HG02938 (cell line): ENCODE data around the gene CAMKK1.

Experiments
- ATAC-seq: cut with Tn5 transposase; IDR thresholded peaks from one replicate; pipeline ENCODE4 v1.9.1; 2021; ENCODE audit warnings: mild to moderate bottlenecking, moderate library complexity; ENCODE audit not compliant: unreplicated experiment

CAMKK1 gene

DNA sequence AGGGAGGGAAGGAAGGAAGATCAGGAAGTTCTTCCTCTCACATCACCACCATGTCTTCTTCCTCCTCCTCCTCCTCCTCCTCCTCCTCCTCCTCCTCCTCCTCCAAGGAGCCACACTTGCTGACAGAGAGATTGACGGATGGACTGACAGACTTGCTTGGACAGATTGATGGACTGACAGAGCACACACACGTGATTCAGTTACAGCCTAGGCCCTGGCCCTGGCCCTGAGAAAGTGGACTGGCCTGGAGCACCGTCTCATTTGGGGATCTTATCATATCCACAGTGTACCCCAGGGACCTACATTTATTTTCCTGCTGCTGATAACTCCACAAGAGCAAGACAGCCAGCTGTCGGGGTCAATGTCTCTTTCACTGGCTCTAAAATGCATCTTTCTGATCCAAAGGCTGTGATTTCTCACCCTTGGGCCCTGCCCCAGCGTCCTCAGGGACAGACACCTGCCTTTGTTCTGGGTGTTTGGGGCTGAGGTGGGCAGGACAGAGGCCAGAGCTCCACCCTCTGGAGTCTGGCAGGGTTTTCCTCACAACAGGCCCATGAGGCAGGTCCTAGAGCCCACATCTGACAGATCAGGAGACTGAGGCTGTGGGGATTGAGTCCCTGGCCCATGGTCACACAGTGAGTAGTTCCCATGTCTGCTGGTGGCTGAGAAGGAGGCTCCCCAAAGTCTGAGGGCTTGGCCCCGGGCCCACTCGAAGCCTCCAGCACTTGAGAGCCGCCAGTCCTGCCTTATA, 25.7 kb upstream of the CAMKK1 start:
- ATAC-seq, result no peak

DNA sequence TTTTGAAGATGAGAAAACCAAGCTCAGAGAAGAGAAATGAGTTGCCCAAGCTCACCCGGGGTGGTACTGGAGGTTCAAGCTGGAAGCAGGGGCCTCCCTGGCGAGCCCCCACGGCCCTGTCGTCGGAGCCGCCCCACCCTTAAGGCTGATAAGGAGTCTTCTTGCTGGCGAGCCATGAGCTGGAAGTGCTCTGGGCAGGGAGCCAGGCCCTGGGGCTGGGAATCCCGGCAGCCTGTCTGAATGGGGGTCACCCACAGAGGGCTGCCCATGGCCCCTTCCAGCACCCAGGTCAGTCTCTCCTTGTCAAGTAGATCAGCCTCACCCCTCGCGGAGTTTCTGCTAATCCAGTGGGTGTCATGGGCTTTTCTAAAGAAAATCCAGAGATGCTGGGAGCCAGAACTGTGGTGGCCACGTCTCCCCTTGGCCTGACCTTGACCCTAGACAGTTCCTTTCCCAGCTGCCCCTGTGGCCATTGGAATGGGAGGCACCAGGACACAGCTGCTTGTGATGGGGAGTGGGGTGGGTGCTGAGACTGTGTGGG, 24.6 kb upstream of the CAMKK1 start:
- ATAC-seq, result no peak

DNA sequence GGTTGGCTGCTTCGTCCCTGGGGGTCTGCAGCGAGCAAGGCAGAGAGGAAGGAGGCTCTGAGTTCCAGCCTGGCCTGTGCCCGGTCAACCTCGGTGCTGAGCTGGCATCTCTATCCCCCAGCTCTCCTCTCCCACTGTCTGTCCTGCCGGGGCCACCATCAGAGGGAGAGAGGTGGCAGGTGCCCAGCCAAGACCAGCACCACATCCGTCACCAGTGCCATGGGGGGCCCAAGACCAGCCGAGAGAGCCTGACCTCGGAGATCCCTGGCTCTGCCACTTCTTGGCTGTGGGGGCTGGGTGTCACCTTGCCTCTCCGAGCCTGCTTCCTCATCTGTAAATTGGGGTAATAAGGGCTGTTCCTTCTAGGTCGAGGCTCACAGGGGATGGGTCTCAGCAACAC, 24.0 kb upstream of the CAMKK1 start:
- ATAC-seq, result no peak

DNA sequence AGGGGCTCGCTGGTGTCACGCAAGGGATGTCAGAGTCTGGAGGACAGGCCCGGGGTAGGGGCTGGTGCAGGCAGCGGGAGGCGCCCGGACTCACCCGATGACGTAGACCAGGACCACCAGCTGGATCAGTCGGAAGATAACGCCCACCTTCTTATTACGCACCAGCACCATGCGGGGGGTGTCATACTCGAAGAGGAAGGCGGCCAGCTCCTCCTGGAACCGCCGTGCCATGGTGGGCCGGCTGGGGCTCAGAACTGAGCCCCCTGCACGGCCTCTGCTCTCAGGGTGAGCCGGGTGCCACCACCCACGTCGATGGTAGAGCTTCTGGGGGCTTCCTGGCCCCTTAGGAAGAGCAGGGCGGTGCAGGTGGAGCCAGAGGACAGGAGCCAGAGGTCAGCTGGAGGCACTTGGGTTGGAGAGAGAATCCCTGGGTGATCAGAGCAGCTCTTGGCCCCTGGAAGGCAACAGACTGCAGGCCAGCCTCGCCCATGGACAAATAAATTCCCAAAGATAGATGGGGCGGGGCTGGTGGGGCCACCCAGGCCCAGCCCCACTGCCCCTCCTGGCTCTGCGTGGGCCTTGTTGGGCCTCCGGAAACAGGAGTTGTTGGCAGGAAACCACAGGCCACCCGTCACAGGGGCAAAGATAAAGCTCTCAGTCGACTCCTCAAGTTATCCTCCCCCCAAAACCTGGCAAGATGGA, 23.3 kb upstream of the CAMKK1 start, which contains the start of gene P2RX1:
Gene P2RX1, minus strand, starts transcription at position 471 of the 702 bp plus-strand sequence. Its CDS starts 240 bp downstream, at position 231.
- ATAC-seq, result no peak

DNA sequence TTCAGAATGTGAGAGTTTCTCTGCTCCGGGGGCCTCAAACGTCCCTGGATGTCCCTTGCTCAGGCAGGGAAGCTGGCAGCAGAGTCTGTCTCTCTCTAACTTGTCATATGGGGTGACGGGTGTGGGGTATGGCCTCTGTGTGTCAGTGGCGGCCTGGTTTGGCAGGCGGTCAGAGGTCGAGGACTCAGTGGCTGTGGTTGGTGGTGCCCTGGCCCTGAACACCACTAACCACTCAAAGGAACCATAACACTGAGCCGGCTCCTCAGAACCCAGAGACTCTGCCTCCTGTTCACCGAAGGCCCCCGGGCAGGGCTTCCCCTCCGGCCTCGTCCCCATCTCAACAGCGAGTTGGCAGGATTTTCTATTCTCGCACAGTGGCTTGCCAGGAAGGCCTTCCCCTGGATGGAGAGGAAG, 22.7 kb upstream of the CAMKK1 start:
- ATAC-seq, result no peak

DNA sequence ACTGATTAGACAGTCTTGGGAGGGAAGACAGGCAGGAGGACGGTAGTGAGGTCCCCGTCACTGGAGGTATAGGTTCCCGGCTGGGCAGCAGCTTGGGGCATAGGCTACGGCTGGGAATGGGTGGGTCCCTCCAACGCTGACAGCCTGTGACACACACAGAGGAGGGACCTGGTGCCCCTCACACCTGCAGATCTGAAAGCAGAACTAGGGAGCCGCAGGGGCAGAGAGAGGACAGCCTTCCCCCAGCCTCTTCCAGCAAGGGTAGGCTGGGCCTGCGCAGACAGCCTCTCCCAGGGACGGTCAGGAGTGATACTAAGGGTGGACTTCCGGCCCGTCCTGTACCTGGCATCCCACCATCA, 21.4 kb upstream of the CAMKK1 start:
- no peak for ATAC-seq

DNA sequence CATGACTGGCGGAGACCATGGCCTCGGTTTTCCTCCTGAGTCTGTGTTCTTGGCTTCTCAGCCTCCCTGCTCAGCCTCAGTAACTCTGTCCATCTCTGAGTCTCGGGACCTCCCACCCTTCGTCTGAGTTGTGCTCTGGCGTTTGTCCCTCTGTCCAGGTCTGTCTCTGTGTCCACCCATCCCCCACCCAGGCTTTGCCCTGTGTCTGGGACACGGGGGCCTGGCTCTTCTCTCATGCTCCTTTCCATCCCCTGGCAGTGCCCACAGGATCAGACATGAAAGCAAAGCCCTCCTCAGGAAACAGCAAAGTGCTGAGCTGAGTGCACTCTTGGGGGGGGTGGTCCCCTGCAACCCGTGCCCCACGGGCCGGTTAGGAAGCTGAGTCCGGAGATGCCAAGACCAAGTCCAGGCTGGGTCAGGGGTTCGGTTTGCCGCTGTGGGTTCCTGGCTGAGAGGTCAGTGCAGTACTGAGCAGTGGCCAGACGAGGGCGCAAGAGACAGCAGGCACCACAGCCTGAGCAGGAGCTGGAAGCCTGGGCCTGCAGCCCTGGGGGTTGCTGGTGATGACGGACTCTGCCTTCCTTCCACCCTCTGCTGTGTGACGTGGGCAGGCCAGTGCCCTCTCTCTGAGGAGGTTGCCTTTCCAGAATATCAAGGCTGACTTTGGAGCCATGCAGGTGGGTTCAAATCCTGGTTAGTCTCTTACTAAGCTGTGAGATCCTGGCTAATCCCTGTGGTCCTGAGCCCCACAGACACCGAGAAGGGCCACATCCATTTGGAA, 20.9 kb upstream of the CAMKK1 start:
- peak; percentile 39 for ATAC-seq

DNA sequence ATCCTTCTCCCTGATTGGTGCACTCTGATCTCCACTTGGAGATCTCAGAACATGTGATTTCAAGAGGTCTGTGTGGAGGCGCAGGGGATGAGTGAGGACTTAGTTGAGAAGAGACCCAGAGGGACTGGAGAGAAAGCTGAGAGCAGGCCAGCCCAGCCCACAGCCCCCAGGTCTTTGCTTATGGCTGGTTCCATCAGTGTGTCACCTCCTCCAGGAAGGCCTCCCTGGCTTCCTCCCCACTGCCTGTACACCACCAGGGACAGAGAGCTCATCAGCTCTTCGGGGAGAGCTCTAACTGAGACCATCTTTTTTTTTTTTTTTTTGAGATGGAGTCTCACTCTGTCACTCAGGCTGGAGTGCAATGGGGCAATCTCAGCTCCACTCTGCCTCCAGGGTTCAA, 20.0 kb upstream of the CAMKK1 start:
- ATAC-seq, result no peak

DNA sequence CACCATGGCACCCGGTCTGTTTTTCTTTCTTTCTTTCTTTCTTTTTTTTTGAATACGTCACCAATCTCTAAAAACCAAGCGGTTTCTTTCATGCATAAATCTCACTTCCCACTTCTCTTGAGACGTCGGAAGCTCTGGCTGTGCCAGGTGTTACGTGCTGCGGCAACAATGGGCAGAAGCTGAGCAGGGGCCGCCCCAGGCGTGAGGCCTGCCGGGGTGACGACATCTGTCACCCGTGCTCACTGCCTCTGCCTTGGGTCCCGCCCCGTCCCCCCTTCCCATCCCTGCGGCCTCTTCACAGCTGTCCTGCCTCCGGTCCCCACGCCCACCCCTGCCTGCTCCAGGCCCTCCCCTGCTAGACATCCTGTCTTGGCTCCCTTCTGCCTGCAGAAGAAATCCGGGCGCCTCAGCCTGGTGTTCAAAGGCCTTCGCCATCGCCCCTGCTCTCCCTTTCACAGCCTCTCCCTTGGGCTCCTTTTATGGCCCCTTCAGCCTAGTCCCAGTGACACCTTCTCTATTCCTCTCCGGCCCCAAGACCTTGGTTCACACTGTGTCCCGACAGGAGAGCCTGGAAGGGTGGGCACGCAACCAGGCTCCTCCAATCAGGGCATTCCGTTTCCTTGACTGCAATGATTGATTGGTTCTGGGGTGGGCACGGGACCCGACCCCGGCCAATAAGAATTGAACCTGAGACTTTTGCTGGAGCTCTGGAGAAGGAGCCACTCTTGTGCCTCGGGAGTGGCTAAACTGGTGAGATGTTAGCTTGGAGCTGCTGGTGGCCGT, 18.6 kb upstream of the CAMKK1 start:
- ATAC-seq, result peak; percentile 63

DNA sequence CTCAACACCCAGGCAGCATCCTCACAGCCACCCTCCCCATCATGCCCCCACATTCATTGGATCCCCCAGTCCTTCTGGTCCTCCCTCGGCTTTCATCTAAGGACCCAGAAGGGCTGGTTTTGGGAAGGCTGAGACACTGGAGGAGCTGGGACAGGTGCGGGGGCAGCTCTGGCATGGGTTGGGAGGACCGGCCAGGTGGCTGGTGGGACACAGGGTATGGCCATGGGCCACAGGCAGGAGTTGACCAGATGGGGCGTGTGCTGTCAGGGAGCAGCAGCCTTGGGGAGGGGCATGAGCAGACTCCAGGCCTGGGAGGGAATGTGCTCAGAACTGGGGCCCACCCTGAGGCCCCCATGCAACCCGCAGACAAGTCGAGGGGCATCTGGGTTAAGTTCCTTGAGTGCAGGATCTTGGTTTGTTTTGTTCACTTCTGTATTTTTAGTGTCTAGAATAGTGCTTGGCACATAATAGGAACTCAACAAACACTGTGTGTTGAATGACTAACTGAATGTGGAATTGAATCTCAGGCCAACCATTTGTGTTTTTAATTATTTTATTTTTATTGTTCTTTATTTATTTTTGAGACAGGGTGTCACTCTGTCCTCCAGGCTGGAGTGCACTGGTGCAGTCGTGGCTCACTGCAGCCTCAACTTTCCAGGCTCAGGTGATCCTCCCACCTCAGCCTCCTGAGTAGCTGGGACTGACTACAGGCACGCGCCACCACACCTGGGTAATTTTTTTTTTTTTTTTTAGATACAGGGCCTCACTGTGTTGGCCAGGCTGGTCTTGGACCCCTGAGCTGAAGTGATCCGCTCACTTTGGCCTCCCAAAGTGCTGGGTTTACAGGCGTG, 17.8 kb upstream of the CAMKK1 start:
- peak; percentile 5 for ATAC-seq

DNA sequence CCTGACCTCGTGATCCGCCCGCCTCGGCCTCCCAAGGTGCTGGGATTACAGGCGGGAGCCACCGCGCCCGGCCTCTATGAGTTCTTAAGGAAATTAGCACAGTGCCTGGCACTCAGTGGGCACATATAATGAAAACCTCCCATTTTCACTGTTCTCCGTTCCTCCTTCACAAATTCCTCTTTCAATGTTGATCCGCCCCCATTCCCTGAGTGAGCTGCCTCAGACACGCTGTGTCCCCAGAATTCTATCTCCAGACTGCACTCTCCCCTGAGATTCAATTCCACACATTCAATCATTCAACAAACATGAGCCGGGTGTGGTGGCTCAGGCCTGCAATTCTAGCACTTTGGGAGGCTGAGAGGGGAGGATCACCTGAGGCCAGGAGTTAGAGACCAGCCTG, 16.4 kb upstream of the CAMKK1 start:
- ATAC-seq, result no peak

DNA sequence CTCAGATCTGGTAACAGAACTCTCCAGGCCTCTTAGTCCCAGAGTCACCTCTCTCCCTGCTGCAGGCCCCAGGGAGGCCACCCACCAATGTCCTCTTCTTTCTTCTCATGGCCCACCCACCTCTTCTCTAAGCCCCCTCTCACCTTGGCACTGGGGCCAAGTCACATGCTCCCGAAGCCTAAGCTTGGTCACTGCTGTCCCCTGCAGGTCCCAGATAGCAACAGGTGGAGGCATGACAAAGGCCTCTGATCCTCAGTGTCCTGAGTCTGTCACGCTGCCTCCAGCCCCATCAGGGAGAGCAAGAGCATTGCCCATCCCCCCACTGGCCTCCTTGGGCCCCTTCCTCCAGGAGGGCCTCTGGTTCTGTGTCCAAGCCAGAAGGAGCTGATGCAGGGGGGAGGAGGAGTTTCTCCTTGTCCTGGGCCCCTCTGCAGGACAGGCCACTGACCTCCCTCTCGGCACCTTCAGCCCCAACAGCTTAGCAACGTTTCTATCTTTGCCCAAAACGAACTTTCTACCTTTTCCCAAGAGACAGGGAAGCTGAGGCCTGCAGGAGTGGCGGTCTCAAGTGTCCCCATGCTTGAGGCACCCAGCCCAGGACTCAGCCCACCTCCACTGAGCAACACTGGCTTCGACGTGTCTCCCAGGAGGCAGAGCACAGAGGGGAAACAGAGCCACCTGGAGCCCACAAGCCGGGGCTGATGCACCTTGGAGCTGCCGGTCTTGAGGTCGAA, 14.8 kb upstream of the CAMKK1 start:
- no peak for ATAC-seq

DNA sequence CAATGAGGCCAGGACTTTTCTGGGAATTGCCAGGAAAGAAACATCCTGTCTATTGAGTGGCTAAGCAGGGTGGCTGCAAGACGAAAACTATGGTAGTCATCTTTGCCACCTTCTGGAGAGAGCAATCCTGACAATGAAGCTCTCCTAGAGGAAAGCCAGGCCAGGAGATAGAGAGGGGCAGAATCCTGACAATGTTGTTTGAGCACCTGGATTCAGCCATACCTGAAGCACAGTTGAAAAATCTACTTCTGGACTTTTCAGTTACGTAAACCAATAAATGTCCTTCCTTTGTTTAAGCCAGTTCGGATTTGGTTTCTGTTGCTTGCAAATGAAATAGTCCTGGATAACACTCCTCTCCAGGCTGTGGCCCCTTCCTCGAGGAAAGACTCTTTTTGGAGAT, 14.0 kb upstream of the CAMKK1 start:
- no peak for ATAC-seq

DNA sequence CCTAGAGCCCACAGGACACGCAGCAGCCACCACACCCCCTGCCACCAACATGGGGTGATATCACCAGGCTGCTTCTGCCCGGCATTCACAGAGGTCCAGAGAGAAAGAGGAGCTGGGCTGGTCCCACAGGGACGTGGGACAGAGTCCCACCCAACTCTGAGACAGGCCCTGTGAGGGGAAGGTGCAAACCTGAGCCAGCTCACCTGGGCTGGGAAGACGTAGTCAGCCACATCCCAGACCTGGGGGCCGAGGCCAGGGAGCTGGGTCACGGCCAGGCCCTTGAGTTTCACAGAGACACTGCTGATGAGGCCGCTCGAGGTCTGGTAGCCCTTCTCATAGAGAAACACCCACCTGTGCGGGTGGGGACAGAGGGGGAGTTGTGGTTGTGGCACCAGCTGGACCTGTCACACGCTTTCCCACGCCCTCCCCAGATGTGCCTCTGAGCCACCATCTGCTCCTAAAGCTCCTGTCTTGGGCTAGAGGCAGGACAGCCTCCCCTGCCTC, 12.2 kb upstream of the CAMKK1 start:
- ATAC-seq, result no peak

DNA sequence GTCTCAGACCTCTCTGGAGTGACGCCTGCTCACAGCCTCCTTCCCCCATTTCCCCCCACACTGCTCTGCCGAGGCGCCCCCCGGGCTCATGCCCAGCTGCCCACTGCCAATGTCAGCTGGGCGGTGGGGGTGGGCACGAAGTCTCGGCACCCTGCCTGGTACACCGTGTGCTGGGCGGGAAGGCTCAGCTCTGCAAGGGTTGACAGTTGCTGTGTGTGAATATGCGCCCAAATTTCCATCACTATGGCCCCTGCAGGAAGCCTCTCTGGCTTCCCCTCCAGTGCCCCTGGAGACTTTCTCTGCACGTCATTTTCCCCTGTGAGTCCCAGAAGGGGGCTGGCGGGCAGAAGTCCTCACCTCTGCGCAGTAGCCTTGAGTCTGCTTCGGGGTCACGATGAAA, 11.6 kb upstream of the CAMKK1 start:
- no peak for ATAC-seq

DNA sequence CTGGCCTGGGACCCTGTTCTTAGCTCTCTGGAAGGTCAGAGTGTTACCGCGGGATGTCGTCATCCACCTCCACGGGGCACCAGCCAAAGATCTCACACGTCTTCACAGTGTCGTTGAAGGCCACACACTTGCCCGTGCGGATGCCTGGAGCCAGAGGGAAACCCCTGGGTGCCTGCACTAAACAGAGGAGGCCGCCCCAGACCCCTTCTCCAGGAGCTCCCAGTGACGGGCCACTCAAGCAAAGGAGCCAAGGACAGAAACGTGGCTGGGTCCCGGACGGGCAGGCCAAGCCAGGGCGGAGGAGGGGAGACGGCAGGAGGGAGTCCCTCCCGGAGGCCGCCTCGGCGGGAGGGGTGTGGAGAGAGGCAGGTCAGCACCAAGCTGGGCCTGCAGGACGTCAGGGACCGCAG, 11.0 kb upstream of the CAMKK1 start:
- ATAC-seq, result no peak

DNA sequence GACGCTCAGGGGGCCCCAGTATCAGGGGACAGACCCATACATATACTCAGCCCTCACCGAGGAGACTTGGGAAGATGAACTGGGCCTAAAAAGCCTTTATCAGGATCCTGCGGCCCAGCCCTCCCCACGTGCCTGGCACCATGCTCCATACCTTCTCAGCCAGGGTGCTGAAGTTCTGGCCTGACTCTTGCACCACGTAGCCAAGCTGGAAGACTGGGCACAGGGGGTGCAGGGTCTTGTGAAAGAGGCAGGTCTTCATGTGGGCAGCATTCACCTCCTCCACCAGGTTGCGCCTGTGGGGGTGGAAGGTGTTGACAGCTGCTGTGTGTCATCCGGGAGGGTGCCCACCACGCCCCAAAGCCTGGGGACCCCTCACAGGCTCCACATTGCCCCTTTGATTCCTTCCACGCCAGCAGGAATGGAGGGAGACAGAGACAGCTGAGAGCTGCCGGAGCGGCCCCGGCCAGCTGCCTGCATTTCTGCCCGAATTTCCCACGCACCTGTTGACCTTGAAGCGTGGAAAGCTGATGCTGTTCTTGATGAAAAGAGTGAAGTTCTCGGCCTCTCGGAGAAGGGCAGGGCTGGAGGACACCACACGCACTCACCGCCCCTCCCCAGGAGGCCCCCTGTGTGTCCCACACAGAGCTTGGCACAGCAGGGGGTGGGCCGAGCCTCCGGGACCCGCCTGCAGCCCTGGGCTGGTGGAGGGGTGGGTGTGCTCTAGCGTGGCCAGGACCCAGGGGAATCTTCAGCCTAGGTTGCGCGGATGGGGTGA, 10.4 kb upstream of the CAMKK1 start:
- no peak for ATAC-seq

DNA sequence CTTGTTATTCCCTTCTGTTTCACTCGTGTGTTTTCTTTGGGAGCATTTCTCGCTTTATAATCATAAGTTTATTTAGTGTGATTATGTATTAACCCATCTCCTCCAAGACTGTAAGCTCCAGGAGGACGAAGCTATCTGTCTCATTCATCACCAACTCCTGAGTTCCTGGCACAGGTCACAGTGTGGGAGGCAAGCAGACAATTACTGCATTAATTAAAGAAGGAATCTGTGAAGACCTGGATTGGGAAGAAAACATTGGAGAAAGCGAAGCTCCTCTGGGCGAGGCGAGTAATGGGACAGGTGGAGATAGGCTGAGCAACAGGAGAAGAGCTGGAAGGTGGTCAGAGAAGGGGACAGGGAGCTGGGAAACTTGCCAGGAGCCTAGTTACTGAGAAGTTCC, 7.8 kb upstream of the CAMKK1 start:
- no peak for ATAC-seq
